GM19397 (cell line): ENCODE results near the gene BMPR1A.

ENCODE experiments used
- ATAC-seq: cut with Tn5 transposase; IDR thresholded peaks from one replicate; pipeline ENCODE4 v1.9.1; 2021; ENCODE audit warnings: mild to moderate bottlenecking, moderate library complexity; ENCODE audit not compliant: unreplicated experiment

The BMPR1A gene

DNA sequence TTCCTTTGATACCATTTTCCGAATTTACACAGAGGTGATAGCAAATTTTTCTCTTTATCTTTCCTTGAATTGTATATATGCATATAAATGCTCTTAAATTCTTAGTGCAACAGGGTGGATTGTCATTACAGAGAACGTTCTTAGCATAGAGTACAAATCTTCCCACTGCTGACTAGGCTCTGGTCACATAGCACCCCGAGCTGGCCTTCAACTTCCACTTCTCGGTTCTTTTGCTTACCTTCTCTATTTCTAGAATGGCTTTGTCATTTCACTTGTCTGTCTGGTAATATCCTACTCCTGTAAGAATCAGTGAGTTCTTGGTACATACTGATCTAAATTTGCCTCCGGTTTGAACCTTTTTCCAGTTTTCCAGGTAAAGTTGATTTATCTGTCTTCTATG, 225.3 kb downstream of the BMPR1A start:
- ATAC-seq: no peak
